Panc1 (cell line): Measurements from ENCODE around the gene FMN2. TPM values are rescaled to one million over a fixed set of nuclear protein-coding genes. Genes with fewer than 3 reads are reported as not detected.

ENCODE experiments used
- ATAC-seq: fragments of 200-7000 bp; cut with Tn5 transposase; 2 replicates; pipeline ENCODE4 v1.9.1; 2020; ENCODE audit warnings: mild to moderate bottlenecking, moderate library complexity
- BruUV-seq: library from RNA; stranded (reverse); fragments of 400-500 nt; replicated peaks from 2 replicates; lab custom pipeline; 2021; lab: Mats Ljungman, UMichigan
- CTCF ChIA-PET: fragments of 300-600 bp; sonication (Branson Sonifier 250); formaldehyde crosslinking; loops from one replicate; lab custom pipeline; 2022; ENCODE audit warnings: antibody characterized with exemption; lab: Charles Lee
- POLR2A ChIA-PET: fragments of 300-600 bp; sonication (Branson Sonifier 250); formaldehyde crosslinking; loops from one replicate; lab custom pipeline; 2022; ENCODE audit warnings: antibody characterized with exemption; lab: Charles Lee
- DNase-seq: peaks from one replicate; pipeline ENCODE4 v3.0.0-alpha.2; 2010; ENCODE audit warnings: low read depth, low spot score
- H3K27ac ChIP-seq: 2 replicates; pipeline ENCODE4 v1.5.1; 2011; ENCODE audit warnings: mild to moderate bottlenecking, low read length, inconsistent platforms
- H3K27me3 ChIP-seq: fragments of 200-500 bp; sonication (Bioruptor generic); 2 replicates; pipeline ENCODE4 v1.6.0; 2014; ENCODE audit warnings: low read length, inconsistent platforms; ENCODE audit not compliant: control insufficient read depth, insufficient read depth
- H3K36me3 ChIP-seq: fragments of 200-500 bp; sonication (Bioruptor generic); 2 replicates; pipeline ENCODE4 v1.5.1; 2014; ENCODE audit warnings: inconsistent platforms, mild to moderate bottlenecking, low read length, moderate library complexity; ENCODE audit not compliant: control insufficient read depth, insufficient read depth
- H3K4me1 ChIP-seq: 2 replicates; pipeline ENCODE4 v1.5.1; 2011; ENCODE audit warnings: inconsistent platforms, mild to moderate bottlenecking, low read length, moderate library complexity; ENCODE audit not compliant: control insufficient read depth, insufficient read depth
- H3K4me3 ChIP-seq, 2 experiments: 2 replicates each; pipeline ENCODE4 v1.5.1; 2011 to 2012; ENCODE audit warnings: low read depth in 2 of 2, low read length in 2 of 2, mild to moderate bottlenecking in 2 of 2, inconsistent platforms in 1 of 2, moderate library complexity in 1 of 2
- H3K9me3 ChIP-seq: fragments of 200-500 bp; sonication (Bioruptor generic); 2 replicates; pipeline ENCODE4 v1.5.1; 2014; ENCODE audit warnings: low read depth, mild to moderate bottlenecking, inconsistent platforms, low read length, moderate library complexity; ENCODE audit not compliant: control insufficient read depth, insufficient read depth
- POLR2AphosphoS5 ChIP-seq: IDR thresholded peaks from 2 replicates; pipeline ENCODE4 v1.6.1; 2012; ENCODE audit warnings: mild to moderate bottlenecking, low read depth, low read length, moderate library complexity
- REST ChIP-seq, 2 experiments: IDR thresholded peaks; 2 replicates each; pipeline ENCODE4 v1.6.1; 2011 to 2012; ENCODE audit warnings: low read depth in 2 of 2, control low read depth in 1 of 2, low read length in 1 of 2, mild to moderate bottlenecking in 1 of 2, moderate library complexity in 1 of 2; ENCODE audit not compliant: insufficient read depth in 1 of 2
- SIN3A ChIP-seq: IDR thresholded peaks from 2 replicates; pipeline ENCODE4 v1.6.1; 2012; ENCODE audit warnings: low read depth, mild to moderate bottlenecking, low read length, moderate library complexity, borderline replicate concordance; ENCODE audit not compliant: insufficient read depth
- TCF7L2 ChIP-seq: IDR thresholded peaks from 2 replicates; pipeline ENCODE4 v1.6.1; 2011; ENCODE audit warnings: mild to moderate bottlenecking, low read depth, low read length, inconsistent platforms
- in situ Hi-C: cut with HindIII; loops from 2 replicates; pipeline ENCODE4 v1.10.0; 2016; ENCODE audit warnings: low sequenced_read_pairs, low pct_unique_long_range_greater_than_20kb
- intact Hi-C: fragments of 100-400 bp; cut with micrococcal nuclease; formaldehyde crosslinking; loops from one replicate; pipeline ENCODE4 v1.10.0; 2022; ENCODE audit not compliant: unreplicated experiment
- total RNA-seq: library from RNA; stranded (reverse); gene quantifications from one replicate; pipeline ENCODE4 v1.2.1, GENCODE V29; 2021; ENCODE audit not compliant: unreplicated experiment
- TF ChIP-seq, protein P1 (sequence below): fragments of 450-650 bp; IDR thresholded peaks from 2 replicates; pipeline ENCODE4 v1.5.1; 2017; ENCODE audit warnings: mild to moderate bottlenecking

The FMN2 gene
- total RNA-seq, 1 experiment from 2014 or later = 1.9 TPM

DNA sequence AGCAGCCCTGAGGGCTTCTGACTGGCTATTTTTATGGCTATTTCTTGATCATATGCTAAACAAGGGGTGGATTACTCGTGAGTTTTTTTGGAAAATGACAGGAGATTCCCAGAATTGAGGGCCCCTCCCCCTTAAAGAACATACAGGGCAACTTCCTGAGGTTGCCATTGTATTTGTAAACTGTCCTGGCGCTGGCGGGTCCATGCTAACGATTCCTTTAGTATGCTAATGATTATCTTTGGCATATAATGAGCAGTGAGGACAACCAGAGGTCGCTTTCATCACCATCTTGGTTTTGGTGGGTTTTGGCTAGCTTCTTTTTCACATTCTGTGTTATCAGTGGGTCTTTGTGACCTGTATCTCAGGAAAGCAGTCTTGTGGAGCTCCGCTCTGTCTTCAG, 24.1 kb downstream of the FMN2 start:
- TF ChIP-seq REST (IDR thresholded peaks at IDR 0.05; ENCODE audit: insufficient read depth in 1 of 2, low read depth in 2 of 2, low read length in 1 of 2) (no peak), SIN3A (no peak), POLR2AphosphoS5 (no peak), TCF7L2 (no peak)
- TF ChIP-seq, protein P1, sequence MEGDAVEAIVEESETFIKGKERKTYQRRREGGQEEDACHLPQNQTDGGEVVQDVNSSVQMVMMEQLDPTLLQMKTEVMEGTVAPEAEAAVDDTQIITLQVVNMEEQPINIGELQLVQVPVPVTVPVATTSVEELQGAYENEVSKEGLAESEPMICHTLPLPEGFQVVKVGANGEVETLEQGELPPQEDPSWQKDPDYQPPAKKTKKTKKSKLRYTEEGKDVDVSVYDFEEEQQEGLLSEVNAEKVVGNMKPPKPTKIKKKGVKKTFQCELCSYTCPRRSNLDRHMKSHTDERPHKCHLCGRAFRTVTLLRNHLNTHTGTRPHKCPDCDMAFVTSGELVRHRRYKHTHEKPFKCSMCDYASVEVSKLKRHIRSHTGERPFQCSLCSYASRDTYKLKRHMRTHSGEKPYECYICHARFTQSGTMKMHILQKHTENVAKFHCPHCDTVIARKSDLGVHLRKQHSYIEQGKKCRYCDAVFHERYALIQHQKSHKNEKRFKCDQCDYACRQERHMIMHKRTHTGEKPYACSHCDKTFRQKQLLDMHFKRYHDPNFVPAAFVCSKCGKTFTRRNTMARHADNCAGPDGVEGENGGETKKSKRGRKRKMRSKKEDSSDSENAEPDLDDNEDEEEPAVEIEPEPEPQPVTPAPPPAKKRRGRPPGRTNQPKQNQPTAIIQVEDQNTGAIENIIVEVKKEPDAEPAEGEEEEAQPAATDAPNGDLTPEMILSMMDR = no peak
- ChIA-PET POLR2A (no interaction called here), CTCF (no interaction called here)
- intact Hi-C loops = no loop called here
- no peaks in the 10 kb centered on the region for H3K9me3 ChIP-seq
- ATAC-seq = no peak
- in situ Hi-C loops = no loop called here
- no peak overlapping the region for H3K4me3 ChIP-seq
- no peak overlapping the region for H3K27ac ChIP-seq
- no peaks in the 10 kb centered on the region for H3K27me3 ChIP-seq
- BruUV-seq = no TSS peak
- H3K36me3 ChIP-seq = no peaks in the 10 kb centered on the region
- DNase-seq = no peak
- H3K4me1 ChIP-seq = no peaks in the 10 kb centered on the region

DNA sequence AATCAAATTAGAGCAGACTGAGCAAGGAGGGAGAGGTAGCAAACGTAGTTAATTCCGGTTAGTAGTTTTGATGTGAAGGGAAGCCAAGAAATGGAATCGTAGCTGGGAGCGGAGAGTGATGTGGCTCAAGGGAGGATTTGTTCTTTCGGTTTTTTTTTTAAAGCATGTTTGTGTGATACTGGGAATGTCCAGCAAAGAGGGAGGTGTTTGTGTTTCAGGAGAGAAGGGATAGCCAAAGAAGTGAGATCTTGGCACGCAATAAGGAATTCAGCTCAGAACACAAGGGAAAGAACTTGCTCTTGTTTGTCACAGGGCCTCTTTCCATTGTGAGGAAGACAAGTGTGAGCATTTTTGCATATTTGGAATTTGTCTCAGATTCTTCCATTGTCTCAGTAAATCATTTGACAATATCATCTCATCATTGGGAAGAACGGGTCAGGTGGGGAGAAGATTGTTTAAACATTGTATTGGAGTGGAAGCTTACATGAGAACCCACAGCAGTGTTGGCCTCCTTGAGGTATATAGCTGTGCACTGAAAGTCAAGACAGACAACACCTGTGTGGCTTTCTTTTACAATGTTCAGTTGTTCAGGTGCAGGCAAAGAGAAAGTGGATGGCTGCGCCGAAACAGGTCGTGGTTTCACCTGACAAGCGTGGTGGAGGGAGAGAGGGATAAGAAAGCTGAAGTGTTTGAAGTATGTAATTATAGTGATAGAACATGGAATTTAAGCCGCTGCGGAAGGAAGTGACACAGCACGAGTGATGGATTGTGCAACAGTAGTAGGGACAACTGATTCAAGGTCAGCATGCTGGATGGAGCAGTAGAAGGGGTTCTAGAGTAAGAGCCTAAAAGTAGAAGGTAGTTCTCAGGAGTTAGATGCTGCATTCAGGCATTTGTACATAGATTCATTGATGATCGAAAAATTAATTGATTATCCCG, 25.4 kb downstream of the FMN2 start:
- in situ Hi-C loops (no loop called here), intact Hi-C loops (no loop called here)
- DNase-seq = no peak
- Histone ChIP-seq H3K27me3 (no peaks in the 10 kb centered on the region), H3K9me3 (no peaks in the 10 kb centered on the region), H3K4me3 (no peak overlapping the region), H3K27ac (no peak overlapping the region), H3K4me1 (no peaks in the 10 kb centered on the region), H3K36me3 (no peaks in the 10 kb centered on the region)
- ATAC-seq = no peak
- ChIA-PET CTCF (no interaction called here), POLR2A (interaction anchor here (0.6 kb wide), 1 partner anchor 22 kb away, joined by 3 read pairs; no protein-coding TSS in a partner anchor)
- TF ChIP-seq REST (IDR thresholded peaks at IDR 0.05; ENCODE audit: insufficient read depth in 1 of 2, low read depth in 2 of 2, low read length in 1 of 2) = no peak
- TF ChIP-seq, protein P1 = no peak
- TF ChIP-seq TCF7L2 = no peak
- no peak for TF ChIP-seq POLR2AphosphoS5
- TF ChIP-seq SIN3A = no peak
- BruUV-seq = no TSS peak
